Naive thymus-derived CD8-positive, alpha-beta T cell (primary cell): ENCODE results near the gene KEAP1. TPM values are rescaled to one million over a fixed set of nuclear protein-coding genes. Genes with fewer than 3 reads are reported as not detected.
"Not testable (repeated sequence)": the region's sequence is repeated elsewhere in the genome, so short reads cannot be mapped to it uniquely, and the experiment has no call there.

Experiments
- ATAC-seq, 2 donors: fragments of 150-1000 bp; cut with Tn5 transposase in 1 of 2; sonication (Bioruptor Pico), chemical (Tn5 transposase) in 1 of 2; 1 replicate in 1 of 2; 2 replicates in 1 of 2; pipeline ENCODE4 v1.10.0; 2021; ENCODE audit warnings: mild to moderate bottlenecking in 2 of 2, moderate library complexity in 2 of 2
- POLR2A ChIA-PET: fragments of 350-600 bp; sonication (Branson Sonifier 250); formaldehyde crosslinking; loops from one replicate; lab custom pipeline; 2021; ENCODE audit warnings: antibody characterized with exemption; lab: Charles Lee
- DNase-seq, 10 donors: peaks; one replicate each; pipeline versions ENCODE4 v3.0.0 to v3.0.0-alpha.2; 2020 to 2022
- H3K27ac Mint-ChIP-seq, 10 donors: one replicate each; pipeline ENCODE4 v1.8.0; 2020 to 2022; ENCODE audit warnings: mild to moderate bottlenecking in 10 of 10, mixed read lengths in 10 of 10, moderate library complexity in 4 of 10, inconsistent platforms in 1 of 10
- H3K27me3 Mint-ChIP-seq, 5 donors: one replicate each; pipeline ENCODE4 v1.8.0; 2021 to 2022; ENCODE audit warnings: mixed read lengths in 5 of 5
- H3K36me3 Mint-ChIP-seq, 3 donors: one replicate each; pipeline ENCODE4 v1.8.0; 2020 to 2022; ENCODE audit warnings: mixed read lengths in 3 of 3, mild to moderate bottlenecking in 2 of 3, inconsistent platforms in 1 of 3
- H3K4me1 Mint-ChIP-seq, 4 donors: one replicate each; pipeline ENCODE4 v1.8.0; 2021 to 2022; ENCODE audit warnings: mixed read lengths in 4 of 4
- H3K4me3 Mint-ChIP-seq, 10 donors: one replicate each; pipeline ENCODE4 v1.8.0; 2020 to 2022; ENCODE audit warnings: mild to moderate bottlenecking in 10 of 10, mixed read lengths in 10 of 10, moderate library complexity in 6 of 10, inconsistent platforms in 1 of 10
- H3K9me3 Mint-ChIP-seq, 9 donors: one replicate each; pipeline ENCODE4 v1.8.0; 2020 to 2022; ENCODE audit warnings: mixed read lengths in 9 of 9, mild to moderate bottlenecking in 3 of 9, inconsistent platforms in 1 of 9, moderate library complexity in 1 of 9
- polyA plus RNA-seq, 3 donors: library from polyadenylated mRNA; unstranded; fragments of 300-500 nt; fragmentation: Illumina TruSeq; gene quantifications; one replicate each; pipeline ENCODE4 v1.2.3, GENCODE V29; 2021
- total RNA-seq, 8 experiments: library from RNA in 2 of 8; stranded (reverse) in 2 of 8; gene quantifications; one replicate each; pipeline ENCODE4 v1.2.3 and lab custom pipeline; 2021 to 2026

KEAP1 gene
- total and polyA plus RNA-seq, 5 experiments from 2014 or later: 15.1 to 35.2 (median 25.7) TPM

DNA sequence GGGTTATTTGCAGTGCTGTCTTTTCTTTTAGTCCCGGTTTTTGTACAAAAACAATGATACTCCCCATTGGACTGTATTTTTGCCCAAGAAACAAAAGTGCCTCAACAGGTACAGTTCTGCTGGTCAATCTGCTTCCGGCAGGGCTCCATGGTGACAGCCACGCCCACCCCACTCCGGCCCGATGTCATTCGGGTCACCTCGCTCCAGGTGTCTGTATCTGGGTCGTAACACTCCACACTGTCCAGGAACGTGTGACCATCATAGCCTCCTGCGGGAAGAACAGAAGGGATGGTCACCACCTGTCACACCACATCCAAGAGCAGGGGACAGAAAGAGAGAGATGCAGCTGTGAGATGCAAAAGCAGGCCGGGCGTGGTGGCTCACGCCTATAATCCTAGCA lies 16.6 kb downstream of the KEAP1 start:
- H3K27ac Mint-ChIP-seq: no peak overlapping the region
- H3K36me3 Mint-ChIP-seq: peaks cover 0 to 46% (median 9%) of the 10 kb centered on the region in 3 donors
- DNase-seq (no peak), ATAC-seq (no peak)
- no peaks in the 10 kb centered on the region for H3K27me3 Mint-ChIP-seq
- POLR2A ChIA-PET: interaction anchor here (0.7 kb wide), 1 partner anchor 78 kb away, joined by 7 read pairs; no protein-coding TSS in a partner anchor
- no peak overlapping the region for H3K4me3 Mint-ChIP-seq
- H3K4me1 Mint-ChIP-seq: peaks cover 0 to 11% (median 5%) of the 10 kb centered on the region in 4 donors
- H3K9me3 Mint-ChIP-seq: no peaks in the 10 kb centered on the region

DNA sequence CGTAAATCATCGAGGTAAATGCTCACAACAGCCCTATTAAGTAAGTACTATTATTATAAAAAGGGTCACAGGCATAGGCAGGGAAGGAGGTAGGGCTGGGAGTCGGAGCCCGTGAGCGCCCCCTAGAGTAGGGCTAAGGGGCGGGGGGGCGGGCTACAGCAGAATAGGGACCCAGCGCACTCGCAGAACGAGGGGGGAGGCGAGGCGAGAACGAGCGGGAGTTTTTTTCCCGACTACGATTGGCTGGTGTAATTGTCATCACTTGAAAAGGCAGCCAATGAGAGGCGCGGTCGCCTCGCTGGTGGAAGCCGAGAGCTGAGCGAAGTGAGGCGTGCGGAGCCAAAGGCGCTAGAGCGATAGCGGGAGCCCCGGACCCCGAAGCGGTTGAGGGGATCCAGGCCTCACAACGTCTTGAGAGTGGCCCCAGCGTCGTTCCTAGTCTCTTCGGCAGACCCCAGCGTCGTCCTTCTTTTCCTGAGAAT lies 24.2 kb downstream of the KEAP1 start:
- Mint-ChIP-seq H3K9me3 (no peaks in the 10 kb centered on the region), H3K27me3 (no peaks in the 10 kb centered on the region), H3K4me3 (peak overlapping the region; percentile 39 to 81 (median 66)), H3K27ac (peak overlapping the region in 9 of 10 donors; percentile 57 to 91 (median 71)), H3K36me3 (no peaks in the 10 kb centered on the region), H3K4me1 (peaks cover 3 to 19% (median 9%) of the 10 kb centered on the region in 4 donors)
- peak; percentile 77 to 92 (median 89) for DNase-seq
- peak; percentile 97 to 98 for ATAC-seq
- POLR2A ChIA-PET: no interaction called here

DNA sequence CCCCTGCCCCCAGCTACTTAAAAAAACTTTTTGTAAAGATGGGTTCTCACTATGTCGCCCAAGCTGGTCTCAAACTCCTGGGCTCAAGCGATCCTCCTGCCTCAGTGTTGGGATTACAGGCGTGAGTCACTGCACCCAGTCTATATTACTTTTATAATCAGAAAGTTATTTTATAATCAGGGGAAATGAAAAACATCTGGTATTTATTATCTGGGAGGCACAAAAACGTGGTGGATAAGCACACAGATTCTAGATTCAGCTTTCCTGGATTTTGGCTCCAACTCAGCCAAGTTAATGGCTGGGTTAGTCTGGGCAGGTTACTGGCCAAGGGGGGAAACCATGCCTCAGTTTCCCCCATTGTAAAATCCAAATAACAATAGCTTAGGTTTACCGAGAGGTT lies 24.7 kb downstream of the KEAP1 start:
- ATAC-seq (no peak), DNase-seq (no peak)
- peak overlapping the region in 2 of 10 donors; percentile 35 to 53 for H3K27ac Mint-ChIP-seq
- H3K27me3 Mint-ChIP-seq: no peaks in the 10 kb centered on the region
- POLR2A ChIA-PET: no interaction called here
- no peaks in the 10 kb centered on the region for H3K9me3 Mint-ChIP-seq
- H3K4me3 Mint-ChIP-seq: peak overlapping the region in 8 of 10 donors; percentile 8 to 77 (median 42)
- peaks cover 3 to 16% (median 9%) of the 10 kb centered on the region in 4 donors for H3K4me1 Mint-ChIP-seq
- no peaks in the 10 kb centered on the region for H3K36me3 Mint-ChIP-seq

DNA sequence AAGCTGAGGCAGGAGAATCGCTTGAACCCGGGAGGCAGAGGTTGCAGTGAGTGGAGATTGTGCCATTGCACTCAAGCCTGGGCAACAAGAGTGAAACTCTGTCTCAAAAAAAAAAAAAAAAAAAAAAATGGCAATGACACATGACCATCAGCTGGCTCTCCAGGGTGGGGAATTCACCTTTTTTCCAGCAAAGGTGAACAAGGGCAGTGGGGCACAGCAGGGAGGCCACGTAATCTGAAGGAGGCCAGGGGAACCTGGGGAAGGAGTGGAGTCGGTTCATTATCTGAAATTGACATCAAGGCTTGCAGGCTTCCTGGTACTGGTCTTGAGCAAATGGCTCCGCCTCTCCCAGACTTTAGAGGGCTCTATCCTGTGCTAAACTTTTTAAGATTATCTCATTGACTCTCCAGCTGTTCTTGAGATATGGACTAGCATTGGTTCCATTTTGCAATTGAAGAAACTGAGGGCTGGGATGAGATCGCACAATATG lies 28.1 kb downstream of the KEAP1 start:
- Mint-ChIP-seq H3K4me1 (peaks cover 3 to 14% (median 9%) of the 10 kb centered on the region in 4 donors), H3K36me3 (no peaks in the 10 kb centered on the region), H3K9me3 (no peaks in the 10 kb centered on the region), H3K4me3 (no peak overlapping the region), H3K27ac (no peak overlapping the region), H3K27me3 (peaks cover 0 to 2% (median 0%) of the 10 kb centered on the region in 5 donors)
- POLR2A ChIA-PET: interaction anchor here (0.6 kb wide), 1 partner anchor 52 kb away, joined by 6 read pairs; no protein-coding TSS in a partner anchor
- ATAC-seq (no peak), DNase-seq (no peak)

DNA sequence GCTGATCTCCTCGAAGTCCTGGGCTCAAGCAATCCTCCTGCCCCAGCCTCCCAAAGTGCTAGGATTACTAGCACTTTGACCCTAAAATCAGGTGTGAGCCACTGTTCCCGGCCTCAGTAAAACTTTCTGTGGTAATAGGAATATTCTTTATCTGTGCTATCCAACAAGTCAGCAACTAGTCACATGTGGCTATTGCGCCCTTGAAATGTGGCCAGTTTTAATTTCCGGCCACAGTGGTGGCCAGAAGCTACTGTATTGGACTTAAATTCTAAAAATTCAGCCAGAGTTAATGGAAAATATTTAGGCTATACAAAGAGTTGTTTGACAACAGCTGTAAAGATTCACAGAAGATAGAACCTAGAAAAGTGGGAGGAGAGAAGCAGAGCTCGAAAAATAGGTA lies 30.0 kb downstream of the KEAP1 start:
- POLR2A ChIA-PET: interaction anchor here (0.7 kb wide), 1 partner anchor 180 kb away, joined by 4 read pairs; no protein-coding TSS in a partner anchor
- Mint-ChIP-seq H3K27me3 (peaks cover 0 to 11% (median 2%) of the 10 kb centered on the region in 5 donors), H3K4me3 (no peak overlapping the region), H3K36me3 (no peaks in the 10 kb centered on the region), H3K27ac (no peak overlapping the region), H3K4me1 (peaks cover 0 to 2% (median 0%) of the 10 kb centered on the region in 4 donors), H3K9me3 (no peaks in the 10 kb centered on the region)
- no peak for DNase-seq
- no peak for ATAC-seq

DNA sequence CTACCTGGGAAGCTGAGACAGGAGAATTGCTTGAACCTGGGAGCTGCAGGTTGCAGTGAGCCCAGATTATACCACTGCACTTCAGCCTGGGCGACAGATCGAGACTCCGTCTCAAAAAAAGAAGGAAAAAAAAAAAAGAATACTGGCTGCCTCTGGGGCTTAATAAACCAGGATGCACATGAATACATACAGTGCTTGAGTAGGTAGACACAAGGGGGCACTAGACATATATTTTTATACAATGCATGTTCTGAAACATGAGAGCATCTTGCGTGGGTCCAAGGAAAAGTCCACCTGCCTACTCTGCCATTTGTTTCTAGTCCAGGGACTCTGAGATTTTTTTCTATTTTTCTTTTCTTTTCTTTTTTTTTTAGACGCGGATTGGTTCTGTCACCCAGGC lies 31.2 kb downstream of the KEAP1 start:
- Mint-ChIP-seq H3K9me3 (no peaks in the 10 kb centered on the region), H3K27ac (no peak overlapping the region), H3K36me3 (no peaks in the 10 kb centered on the region), H3K27me3 (peaks cover 0 to 11% (median 2%) of the 10 kb centered on the region in 5 donors), H3K4me3 (no peak overlapping the region), H3K4me1 (no peaks in the 10 kb centered on the region)
- ATAC-seq (peak; percentile 52 to 61), DNase-seq (peak in 2 of 10 donors; percentile 20 to 24)
- POLR2A ChIA-PET: interaction anchor here (0.7 kb wide), 2 partner anchors 35 to 292 kb away, joined by 3 to 4 read pairs; no protein-coding TSS in a partner anchor

DNA sequence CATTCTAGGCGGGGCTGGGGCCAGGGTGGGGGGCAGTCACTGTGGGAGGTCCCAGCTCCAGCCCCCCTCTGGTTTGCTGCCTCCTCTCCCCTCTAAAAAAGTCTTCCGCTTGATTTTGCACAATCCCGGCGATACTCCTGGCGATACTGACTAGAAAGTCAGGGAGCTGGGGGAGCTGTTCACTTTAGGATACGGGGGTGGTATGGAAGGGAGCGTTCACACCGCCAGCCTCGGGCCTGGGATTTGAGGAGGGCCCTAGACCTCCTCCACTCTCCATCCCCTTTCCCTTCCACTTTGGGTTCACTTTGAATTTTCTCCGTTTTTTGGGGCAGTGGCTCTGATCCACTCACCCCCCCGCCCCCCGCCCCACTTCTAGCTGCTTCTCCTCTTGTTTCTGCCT lies 35.0 kb downstream of the KEAP1 start:
- ATAC-seq (no peak), DNase-seq (no peak)
- H3K4me1 Mint-ChIP-seq: no peaks in the 10 kb centered on the region
- POLR2A ChIA-PET: interaction anchor here (0.5 to 0.6 kb wide), 2 partner anchors 36 to 631 kb away, joined by 4 to 5 read pairs; no protein-coding TSS in a partner anchor
- H3K4me3 Mint-ChIP-seq: no peak overlapping the region
- no peaks in the 10 kb centered on the region for H3K9me3 Mint-ChIP-seq
- H3K27ac Mint-ChIP-seq: no peak overlapping the region
- H3K27me3 Mint-ChIP-seq: peaks cover 0 to 11% (median 0%) of the 10 kb centered on the region in 5 donors
- H3K36me3 Mint-ChIP-seq: peaks cover 0 to 3% (median 0%) of the 10 kb centered on the region in 3 donors

DNA sequence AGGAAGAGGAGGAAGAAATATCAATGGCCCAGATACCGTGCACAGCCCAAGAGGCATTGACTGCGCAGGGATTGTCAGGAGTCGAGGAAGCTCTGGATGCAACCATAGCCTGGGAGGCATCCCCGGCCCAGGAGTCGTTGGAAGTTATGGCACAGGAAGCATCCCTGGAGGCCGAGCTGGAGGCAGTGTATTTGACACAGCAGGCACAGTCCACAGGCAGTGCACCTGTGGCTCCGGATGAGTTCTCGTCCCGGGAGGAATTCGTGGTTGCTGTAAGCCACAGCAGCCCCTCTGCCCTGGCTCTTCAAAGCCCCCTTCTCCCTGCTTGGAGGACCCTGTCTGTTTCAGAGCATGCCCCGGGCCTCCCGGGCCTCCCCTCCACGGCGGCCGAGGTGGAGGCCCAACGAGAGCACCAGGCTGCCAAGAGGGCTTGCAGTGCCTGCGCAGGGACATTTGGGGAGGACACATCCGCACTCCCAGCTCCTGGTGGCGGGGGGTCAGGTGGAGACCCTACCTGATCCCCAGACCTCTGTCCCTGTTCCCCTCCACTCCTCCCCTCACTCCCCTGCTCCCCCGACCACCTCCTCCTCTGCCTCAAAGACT lies 36.0 kb downstream of the KEAP1 start:
- Mint-ChIP-seq H3K4me3 (no peak overlapping the region), H3K36me3 (peaks cover 0 to 3% (median 0%) of the 10 kb centered on the region in 3 donors), H3K27me3 (peaks cover 0 to 11% (median 0%) of the 10 kb centered on the region in 5 donors), H3K9me3 (no peaks in the 10 kb centered on the region), H3K27ac (no peak overlapping the region), H3K4me1 (peaks cover 0 to 6% (median under 1%) of the 10 kb centered on the region in 4 donors)
- DNase-seq: no peak
- POLR2A ChIA-PET: no interaction called here
- ATAC-seq: no peak

DNA sequence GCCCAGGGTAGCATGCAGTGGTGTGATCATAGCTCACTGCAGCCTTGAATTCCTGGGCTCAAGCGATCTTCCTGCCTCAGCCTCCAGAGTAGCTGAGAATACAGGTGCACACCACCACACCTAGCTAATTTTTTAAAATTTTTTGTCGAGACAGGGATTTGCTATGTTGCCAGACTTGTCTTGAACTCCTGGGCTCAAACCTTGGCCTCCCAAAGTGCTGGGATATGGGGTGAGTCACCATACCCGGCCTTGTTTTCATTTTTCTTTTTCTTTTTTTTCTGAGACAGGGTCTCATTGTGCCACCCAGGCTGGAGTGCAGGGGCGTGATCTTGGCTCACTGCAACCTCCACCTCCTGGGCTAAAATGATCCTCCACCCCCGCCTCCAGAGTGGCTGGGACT lies 38.7 kb downstream of the KEAP1 start:
- Mint-ChIP-seq H3K27ac (no peak overlapping the region), H3K4me1 (peaks cover 6 to 11% (median 9%) of the 10 kb centered on the region in 4 donors), H3K4me3 (no peak overlapping the region), H3K27me3 (peaks cover 0 to 11% (median 0%) of the 10 kb centered on the region in 5 donors), H3K36me3 (peaks cover 0 to 3% (median 0%) of the 10 kb centered on the region in 3 donors), H3K9me3 (no peaks in the 10 kb centered on the region)
- DNase-seq: no peak
- POLR2A ChIA-PET: no interaction called here
- no peak for ATAC-seq

DNA sequence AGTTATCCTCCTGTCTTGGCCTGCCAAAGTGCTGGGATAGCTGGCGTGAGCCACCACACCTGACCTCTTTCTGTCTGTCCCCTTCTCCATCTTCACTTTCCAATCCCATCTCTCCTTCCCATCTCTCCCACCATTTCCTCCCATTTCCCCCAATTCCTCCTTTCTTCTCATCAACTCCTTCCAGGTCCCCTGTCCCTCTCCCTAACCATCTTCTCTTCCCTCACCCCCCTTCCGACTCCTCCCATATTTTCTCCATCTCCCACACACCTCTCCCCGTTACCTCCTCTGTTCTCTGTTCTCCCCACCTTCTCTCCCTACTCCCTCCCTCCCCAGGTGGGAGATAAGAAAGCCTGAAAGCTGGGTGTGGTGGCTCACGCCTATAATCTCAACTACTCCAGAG lies 40.6 kb downstream of the KEAP1 start:
- H3K36me3 Mint-ChIP-seq: peaks cover 0 to 3% (median 0%) of the 10 kb centered on the region in 3 donors
- H3K27ac Mint-ChIP-seq: peak overlapping the region in 1 of 10 donors; percentile 48
- POLR2A ChIA-PET: no interaction called here
- H3K4me3 Mint-ChIP-seq: peak overlapping the region in 5 of 10 donors; percentile 25 to 73 (median 55)
- peaks cover 6 to 11% (median 9%) of the 10 kb centered on the region in 4 donors for H3K4me1 Mint-ChIP-seq
- H3K27me3 Mint-ChIP-seq: no peaks in the 10 kb centered on the region
- H3K9me3 Mint-ChIP-seq: no peaks in the 10 kb centered on the region
- no peak for ATAC-seq
- no peak for DNase-seq

DNA sequence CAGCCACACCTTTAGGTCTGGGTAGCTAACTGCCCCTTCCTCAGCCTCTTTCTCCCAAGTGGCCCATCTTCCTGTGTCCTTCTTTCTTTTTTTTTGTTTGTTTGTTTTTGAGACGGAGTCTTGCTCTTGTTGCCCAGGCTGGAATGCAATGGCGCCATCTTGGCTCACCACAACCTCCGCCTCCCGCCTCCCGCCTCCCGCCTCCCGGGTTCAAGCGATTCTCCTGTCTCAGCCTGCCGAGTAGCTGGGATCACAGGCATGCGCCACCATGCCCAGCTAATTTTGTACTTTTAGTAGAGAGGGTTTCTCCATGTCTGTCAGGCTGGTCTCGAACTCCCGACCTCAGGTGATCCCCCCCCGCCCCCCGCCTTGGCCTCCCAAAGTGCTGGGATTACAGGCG lies 41.1 kb downstream of the KEAP1 start:
- H3K36me3 Mint-ChIP-seq, POLR2A ChIA-PET, H3K27me3 Mint-ChIP-seq, H3K9me3 Mint-ChIP-seq, ATAC-seq, DNase-seq: not testable (repeated sequence)
- peak overlapping the region in 3 of 10 donors; percentile 7 to 53 (median 25) for H3K27ac Mint-ChIP-seq
- H3K4me1 Mint-ChIP-seq: peaks cover 6 to 11% (median 9%) of the 10 kb centered on the region in 4 donors
- peak overlapping the region; percentile 54 to 82 (median 68) for H3K4me3 Mint-ChIP-seq

DNA sequence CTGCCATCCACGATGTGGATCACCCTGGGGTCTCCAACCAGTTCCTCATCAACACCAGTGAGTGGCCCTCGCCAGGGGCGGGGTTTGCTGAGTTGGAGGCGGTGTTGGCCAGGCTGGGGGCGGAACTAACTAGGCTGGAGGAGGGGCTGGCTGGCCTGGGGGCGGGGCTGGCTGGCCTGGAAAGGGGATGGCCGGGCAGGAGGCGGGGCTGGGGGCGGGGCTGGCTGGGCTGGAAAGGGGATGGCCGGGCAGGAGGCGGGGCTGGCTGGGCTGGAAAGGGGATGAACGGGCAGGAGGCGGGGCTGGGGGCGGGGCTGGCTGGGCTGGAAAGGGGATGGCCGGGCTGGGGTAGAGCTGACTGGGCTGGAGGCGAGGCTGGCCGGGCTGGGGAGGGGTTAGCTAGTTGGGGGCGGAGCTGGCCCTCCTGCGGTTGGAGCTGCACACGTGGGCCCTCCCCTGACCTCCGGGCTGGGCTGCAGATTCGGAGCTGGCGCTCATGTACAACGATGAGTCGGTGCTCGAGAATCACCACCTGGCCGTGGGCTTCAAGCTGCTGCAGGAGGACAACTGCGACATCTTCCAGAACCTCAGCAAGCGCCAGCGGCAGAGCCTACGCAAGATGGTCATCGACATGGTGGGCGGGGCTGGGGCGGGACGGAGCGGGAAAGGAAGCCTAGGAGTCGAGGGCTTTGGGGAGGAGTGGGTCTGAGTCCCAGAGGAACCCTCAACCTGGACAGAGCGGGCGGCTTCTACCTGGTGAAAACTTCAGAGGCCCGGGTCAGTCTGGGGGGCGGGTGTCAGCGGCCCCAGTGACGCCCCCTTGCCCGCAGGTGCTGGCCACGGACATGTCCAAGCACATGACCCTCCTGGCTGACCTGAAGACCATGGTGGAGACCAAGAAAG lies 41.9 kb downstream of the KEAP1 start:
- ATAC-seq: peak; percentile 87 to 91
- POLR2A ChIA-PET: no interaction called here
- Mint-ChIP-seq H3K4me1 (peaks cover 6 to 11% (median 9%) of the 10 kb centered on the region in 4 donors), H3K27me3 (no peaks in the 10 kb centered on the region), H3K4me3 (peak overlapping the region; percentile 56 to 82 (median 67)), H3K9me3 (no peaks in the 10 kb centered on the region), H3K36me3 (no peaks in the 10 kb centered on the region), H3K27ac (peak overlapping the region in 2 of 10 donors; percentile 31 to 50)
- DNase-seq: peak; percentile 71 to 86 (median 78)
